GM18951 (cell line): ENCODE measurements around the gene LUC7L.
"Not testable (repeated sequence)": the region's sequence is repeated elsewhere in the genome, so short reads cannot be mapped to it uniquely, and the experiment has no call there.

Source experiments
- POLR2A ChIP-seq: IDR thresholded peaks from 4 replicates; pipeline ENCODE4 v1.6.1; 2011; ENCODE audit warnings: mild to moderate bottlenecking; ENCODE audit not compliant: insufficient read length, insufficient read depth; ENCODE audit errors: extremely low read depth
- in situ Hi-C: fragments of 300-500 bp; cut with MboI; formaldehyde crosslinking; loops from one replicate; pipeline ENCODE4 v1.12.0; 2022; ENCODE audit warnings: low sequenced_read_pairs, mixed read lengths, inconsistent platforms; ENCODE audit not compliant: unreplicated experiment

The LUC7L gene

GRCh38 chr16:229731-230281 lies 557 bp upstream of the LUC7L start:
- in situ Hi-C loops: no loop called here
- TF ChIP-seq POLR2A: no peak

DNA sequence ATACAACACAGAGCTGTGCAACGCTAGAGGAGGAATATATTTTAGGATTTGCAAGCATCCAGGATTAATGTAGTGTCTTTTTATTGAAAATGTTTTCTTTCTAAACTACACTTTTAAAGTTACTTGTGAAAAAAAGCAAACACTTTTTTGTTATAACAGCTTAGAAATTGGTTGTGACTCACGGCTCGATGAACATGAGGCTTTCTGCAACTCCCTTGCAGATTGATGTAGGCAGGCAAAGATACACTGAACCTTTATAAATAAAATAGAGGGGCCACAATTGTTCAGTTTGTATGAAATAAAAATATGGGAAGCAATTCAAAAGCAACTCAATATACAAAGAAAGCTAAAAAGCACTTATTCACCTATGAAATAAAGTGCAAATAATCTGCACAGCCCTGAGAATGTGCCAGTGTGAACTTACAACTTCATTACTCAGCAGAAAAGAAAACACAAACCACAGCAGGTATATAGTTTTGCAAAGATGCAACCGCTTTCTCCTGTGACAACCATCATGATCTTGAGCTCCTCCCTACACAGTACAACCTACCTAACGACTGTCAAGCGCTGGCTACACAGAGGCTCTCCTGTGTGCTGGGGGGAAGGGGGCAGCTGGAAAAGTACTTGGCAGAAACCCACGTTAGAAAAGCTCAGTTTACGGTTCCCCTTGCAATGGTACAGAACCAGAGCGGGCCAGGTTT lies 948 bp downstream of the LUC7L start:
- no peak for TF ChIP-seq POLR2A
- in situ Hi-C loops: no loop called here

DNA sequence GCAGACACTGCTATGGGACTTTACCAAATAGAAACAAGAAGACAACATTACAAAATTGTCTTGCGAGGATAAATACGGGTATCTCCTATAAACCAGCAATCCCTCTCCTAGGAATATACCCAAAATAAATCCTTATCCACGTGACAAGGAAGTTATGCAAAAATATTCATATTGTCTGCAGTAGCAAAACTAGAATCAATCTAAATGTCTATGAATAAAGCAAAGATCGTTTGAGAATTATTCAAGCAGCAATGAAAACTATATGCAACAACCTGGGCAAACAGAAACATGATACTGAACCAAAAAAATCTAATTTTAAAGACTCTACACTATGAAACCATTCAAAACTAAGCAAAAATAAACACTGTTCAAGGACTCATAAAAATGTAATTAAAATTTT lies 9.2 kb downstream of the LUC7L start:
- in situ Hi-C loops: no loop called here
- TF ChIP-seq POLR2A: no peak

GRCh38 chr16:212999-213398 lies 16.2 kb downstream of the LUC7L start:
- no peak for TF ChIP-seq POLR2A
- in situ Hi-C loops: no loop called here

DNA sequence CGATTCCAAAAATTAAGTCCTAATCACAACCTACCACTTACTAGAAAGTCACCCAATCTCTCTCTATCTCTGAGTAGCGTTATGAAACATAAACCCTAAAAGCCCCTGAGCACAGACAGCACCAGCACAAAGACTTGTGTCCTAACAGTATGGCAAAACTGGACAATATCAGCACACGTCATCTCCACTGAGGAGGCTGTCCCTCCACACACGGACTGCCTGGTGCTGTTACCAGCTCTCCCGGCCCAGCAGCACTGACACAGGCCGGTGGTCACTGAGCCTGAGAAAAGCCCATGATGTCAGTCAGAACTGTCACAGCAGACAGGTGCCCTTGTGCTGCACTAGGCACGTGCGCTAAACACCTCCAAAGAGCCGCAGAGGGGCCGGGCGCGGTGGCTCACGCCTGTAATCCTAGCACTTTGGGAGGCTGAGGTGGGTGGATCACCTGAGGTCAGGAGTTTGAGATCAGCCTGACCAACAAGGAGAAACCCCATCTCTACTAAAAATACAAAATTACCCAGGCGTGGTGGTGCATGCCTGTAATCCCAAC lies 17.5 kb downstream of the LUC7L start:
- in situ Hi-C loops: not testable (repeated sequence)

- in situ Hi-C loops: not testable (repeated sequence)
Measured at GRCh38 chr16:209359-209758, 19.9 kb downstream of the LUC7L start.

DNA sequence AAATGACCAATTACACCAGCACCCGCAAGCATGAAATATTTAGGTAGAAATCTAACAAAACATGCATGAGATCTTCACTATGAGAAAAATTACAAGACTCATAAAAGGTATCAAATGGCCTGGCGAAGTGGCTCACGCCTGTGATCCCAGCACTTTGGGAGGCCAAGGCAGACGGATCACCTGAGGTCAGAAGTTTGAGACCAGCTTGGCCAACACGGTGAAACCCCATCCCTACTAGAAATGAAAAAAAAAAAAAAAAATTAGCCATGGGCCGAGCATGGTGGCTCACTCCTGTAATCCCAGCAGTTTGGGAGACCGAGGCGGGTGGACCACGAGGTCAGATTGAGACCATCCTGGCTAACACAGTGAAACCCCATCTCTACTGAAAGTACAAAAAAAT lies 25.2 kb downstream of the LUC7L start:
- in situ Hi-C loops: not testable (repeated sequence)

- TF ChIP-seq POLR2A: no peak
- in situ Hi-C loops: no loop called here
Measured at GRCh38 chr16:203246-203645, 26.0 kb downstream of the LUC7L start.

DNA sequence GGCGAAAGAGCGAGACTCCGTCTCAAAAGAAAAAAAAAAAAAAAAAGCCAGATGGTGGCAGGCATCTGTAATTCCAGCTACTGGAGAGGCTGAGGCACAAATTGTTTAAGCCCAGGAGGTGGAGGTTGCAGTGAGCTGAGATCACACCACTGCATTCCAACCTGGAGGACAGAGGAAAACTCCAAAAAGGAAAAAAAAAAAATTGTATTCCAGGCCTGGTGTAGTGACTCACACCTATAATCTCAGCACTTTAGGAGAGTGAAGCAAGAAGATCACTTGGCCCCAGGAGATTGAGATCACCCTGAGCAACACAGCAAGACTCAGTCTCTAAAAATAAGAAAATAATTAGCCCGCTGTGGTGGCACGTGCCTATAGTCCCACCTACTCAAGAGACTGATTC lies 28.9 kb downstream of the LUC7L start:
- in situ Hi-C loops: no loop called here
- TF ChIP-seq POLR2A: no peak

DNA sequence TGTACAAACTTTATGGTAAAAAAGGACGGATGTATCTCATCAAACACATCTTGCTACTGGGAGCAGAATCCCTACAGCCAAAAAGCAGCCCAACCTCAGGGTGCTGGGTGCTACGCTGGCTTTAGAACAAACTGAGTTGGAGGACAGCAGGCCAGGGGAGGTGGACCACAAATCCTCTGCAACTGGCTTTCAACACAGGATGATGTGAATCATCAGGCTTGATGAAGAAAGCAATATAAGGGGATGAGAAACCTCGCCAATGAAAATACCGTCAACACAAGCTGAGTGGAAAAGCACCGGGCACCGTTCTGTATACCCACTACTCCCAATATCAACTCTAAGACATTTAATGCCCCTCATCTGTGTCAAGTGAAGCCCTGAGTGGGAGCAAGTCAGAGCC lies 34.7 kb downstream of the LUC7L start:
- TF ChIP-seq POLR2A: no peak
- in situ Hi-C loops: no loop called here

DNA sequence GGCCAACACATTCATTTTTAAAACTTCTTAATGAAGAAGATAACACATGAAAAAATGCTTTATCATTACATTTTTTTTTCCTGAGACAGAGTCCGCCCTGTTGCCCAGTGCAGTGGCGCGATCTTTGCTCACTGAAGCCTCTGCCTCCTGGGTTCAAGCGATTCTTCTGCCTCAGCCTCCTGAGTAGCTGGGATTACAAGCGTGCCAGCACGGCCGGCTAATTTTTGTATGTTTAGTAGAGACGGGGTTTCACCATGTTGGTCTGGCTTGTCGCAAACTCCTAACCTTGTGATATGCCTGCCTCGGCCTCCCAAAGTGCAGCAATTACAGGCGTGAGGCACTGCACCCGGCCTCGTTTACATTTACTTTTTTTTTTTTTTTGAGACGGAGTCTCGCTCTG lies 35.8 kb downstream of the LUC7L start:
- in situ Hi-C loops: no loop called here
- no peak for TF ChIP-seq POLR2A

- TF ChIP-seq POLR2A: no peak
- in situ Hi-C loops: no loop called here
Measured at GRCh38 chr16:192686-193085, 36.6 kb downstream of the LUC7L start.

GRCh38 chr16:191831-192230 lies 37.4 kb downstream of the LUC7L start:
- no peak for TF ChIP-seq POLR2A
- in situ Hi-C loops: no loop called here

DNA sequence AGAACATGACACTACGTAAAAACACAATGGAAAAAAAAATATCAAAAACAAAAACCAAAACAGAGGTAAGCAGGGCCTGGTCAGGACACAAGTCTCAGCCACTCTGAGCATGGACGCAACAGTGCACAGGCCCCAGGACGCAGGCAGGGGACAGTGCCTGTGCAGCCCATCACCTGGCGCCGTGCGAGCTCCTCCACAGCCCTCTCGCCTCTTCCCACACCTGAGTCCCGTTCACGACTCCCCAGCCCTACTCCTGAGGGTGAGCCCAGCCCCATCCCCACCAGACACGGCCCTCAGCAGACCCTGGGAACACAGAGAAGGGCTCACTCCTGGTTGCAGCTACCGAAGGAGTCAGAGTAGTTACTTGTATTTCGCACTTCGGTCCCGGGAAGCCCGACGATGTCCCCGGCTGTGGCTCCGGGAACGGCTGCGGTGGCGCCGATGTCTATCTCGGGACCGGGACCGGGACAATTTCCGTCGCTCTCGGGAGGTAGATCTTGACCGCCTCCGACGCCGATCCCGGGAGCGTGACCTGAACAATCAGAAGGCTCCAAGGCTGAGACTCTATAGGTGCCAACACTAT lies 39.6 kb downstream of the LUC7L start:
- TF ChIP-seq POLR2A: no peak
- in situ Hi-C loops: no loop called here
